Caco-2 (cell line): Measurements from ENCODE around the gene FARSB. TPM values are rescaled to one million over a fixed set of nuclear protein-coding genes. Genes with fewer than 3 reads are reported as not detected.

Source experiments
- BruUV-seq: library from RNA; stranded (reverse); fragments of 400-500 nt; replicated peaks from 2 replicates; lab custom pipeline; 2021; lab: Mats Ljungman, UMichigan
- CTCF ChIA-PET: fragments of 300-600 bp; sonication (Branson Sonifier 250); formaldehyde crosslinking; loops from one replicate; lab custom pipeline; 2022; ENCODE audit warnings: antibody characterized with exemption; lab: Charles Lee
- POLR2A ChIA-PET: fragments of 300-600 bp; sonication (Branson Sonifier 250); formaldehyde crosslinking; loops from one replicate; lab custom pipeline; 2022; ENCODE audit warnings: antibody characterized with exemption; lab: Charles Lee
- DNase-seq, 2 experiments: peaks; one replicate each; pipeline versions ENCODE4 v3.0.0 to v3.0.0-alpha.2; 2020 to 2022
- H3K27me3 ChIP-seq: replicated peaks from 2 replicates; pipeline ENCODE4 v1.6.0; 2011; ENCODE audit warnings: low read length; ENCODE audit not compliant: control insufficient read depth, insufficient read depth
- H3K36me3 ChIP-seq: 2 replicates; pipeline ENCODE4 v1.5.1; 2011; ENCODE audit warnings: low read length; ENCODE audit not compliant: control insufficient read depth, insufficient read depth
- H3K4me1 ChIP-seq: fragments of 250-450 bp; sonication (Bioruptor Pico); 2 replicates; pipeline ENCODE4 v1.5.1; 2020; ENCODE audit warnings: mild to moderate bottlenecking
- H3K4me3 ChIP-seq: 2 replicates; pipeline ENCODE4 v1.5.1; 2011; ENCODE audit warnings: low read depth, mild to moderate bottlenecking, control low read depth, low read length
- H3K9me3 ChIP-seq: fragments of 250-450 bp; sonication (Bioruptor Pico); 2 replicates; pipeline ENCODE4 v1.5.1; 2020; ENCODE audit warnings: mild to moderate bottlenecking, moderate library complexity
- H3K27ac Mint-ChIP-seq: one replicate; pipeline ENCODE4 v1.8.0; 2022; ENCODE audit warnings: mixed read lengths; ENCODE audit not compliant: unreplicated experiment
- H3K27me3 Mint-ChIP-seq: one replicate; pipeline ENCODE4 v1.8.0; 2022; ENCODE audit warnings: mixed read lengths; ENCODE audit not compliant: insufficient read depth, unreplicated experiment
- H3K36me3 Mint-ChIP-seq: one replicate; pipeline ENCODE4 v1.8.0; 2022; ENCODE audit warnings: mild to moderate bottlenecking, mixed read lengths; ENCODE audit not compliant: insufficient read depth, unreplicated experiment
- H3K4me1 Mint-ChIP-seq: one replicate; pipeline ENCODE4 v1.8.0; 2022; ENCODE audit warnings: low read depth, mixed read lengths; ENCODE audit not compliant: unreplicated experiment
- H3K4me3 Mint-ChIP-seq: one replicate; pipeline ENCODE4 v1.8.0; 2022; ENCODE audit warnings: mild to moderate bottlenecking, moderate library complexity, mixed read lengths; ENCODE audit not compliant: unreplicated experiment
- H3K9me3 Mint-ChIP-seq: one replicate; pipeline ENCODE4 v1.8.0; 2022; ENCODE audit warnings: mixed read lengths; ENCODE audit not compliant: unreplicated experiment
- CTCF ChIP-seq, 2 experiments: fragments of 200-600 bp in 1 of 2; IDR thresholded peaks; 1 replicate in 1 of 2; 2 replicates in 1 of 2; pipeline versions ENCODE4 v1.5.1 to v1.8.0; 2011 to 2022; ENCODE audit warnings: antibody characterized with exemption in 1 of 2, control low read depth in 1 of 2, inconsistent platforms in 1 of 2, low read depth in 1 of 2, low read length in 1 of 2, mild to moderate bottlenecking in 1 of 2, moderate library complexity in 1 of 2; ENCODE audit not compliant: insufficient read depth in 1 of 2, severe bottlenecking in 1 of 2, unreplicated experiment in 1 of 2
- intact Hi-C: fragments of 100-400 bp; cut with micrococcal nuclease; formaldehyde crosslinking; loops from one replicate; pipeline ENCODE4 v1.10.0; 2022; ENCODE audit not compliant: unreplicated experiment
- total RNA-seq: library from RNA; stranded (reverse); gene quantifications from 2 replicates; pipeline ENCODE4 v1.2.3, GENCODE V29; 2022

FARSB gene
- total RNA-seq, 1 experiment from 2014 or later, result 48.9 TPM

DNA sequence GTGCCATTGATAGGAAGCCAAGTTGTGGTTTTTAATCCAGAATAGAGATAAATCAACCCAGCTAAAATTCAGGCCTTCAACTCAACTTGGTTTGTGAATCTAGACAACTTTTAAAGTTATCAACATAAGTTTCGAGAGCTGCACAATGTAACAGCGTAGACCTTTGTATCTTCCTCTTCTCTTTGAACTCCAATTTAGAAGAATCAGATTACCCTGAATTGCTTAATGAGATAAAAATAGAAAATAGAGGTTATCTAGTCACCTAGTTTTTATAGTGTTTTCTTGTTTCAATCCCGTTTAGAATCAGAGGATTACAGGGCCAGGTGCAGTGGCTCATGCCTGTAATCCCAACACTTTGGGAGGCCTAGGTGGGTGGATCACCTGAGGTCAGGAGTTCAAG lies 27.9 kb upstream of the FARSB start:
- intact Hi-C loops, result no loop called here
- TF ChIP-seq CTCF (IDR thresholded peaks at IDR 0.05; ENCODE audit: insufficient read depth in 1 of 2, low read depth in 1 of 2, low read length in 1 of 2, severe bottlenecking in 1 of 2, unreplicated experiment in 1 of 2), result no peak
- H3K27ac Mint-ChIP-seq, result no peak overlapping the region
- POLR2A ChIA-PET, result interaction anchor here (0.7 kb wide), 1 partner anchor 288 kb away, joined by 5 read pairs; no protein-coding TSS in a partner anchor
- peaks cover 9% of the 10 kb centered on the region for H3K27me3 Mint-ChIP-seq
- H3K36me3 Mint-ChIP-seq, result no peaks in the 10 kb centered on the region
- H3K9me3 Mint-ChIP-seq, result no peaks in the 10 kb centered on the region
- CTCF ChIA-PET, result no interaction called here
- H3K36me3 ChIP-seq, result no peaks in the 10 kb centered on the region
- H3K4me3 ChIP-seq, result no peak overlapping the region
- no peaks in the 10 kb centered on the region for H3K4me1 ChIP-seq
- no peaks in the 10 kb centered on the region for H3K9me3 ChIP-seq
- no TSS peak for BruUV-seq
- H3K27me3 ChIP-seq, result no peaks in the 10 kb centered on the region
- no peak overlapping the region for H3K4me3 Mint-ChIP-seq
- DNase-seq, result no peak
- H3K4me1 Mint-ChIP-seq, result no peaks in the 10 kb centered on the region

DNA sequence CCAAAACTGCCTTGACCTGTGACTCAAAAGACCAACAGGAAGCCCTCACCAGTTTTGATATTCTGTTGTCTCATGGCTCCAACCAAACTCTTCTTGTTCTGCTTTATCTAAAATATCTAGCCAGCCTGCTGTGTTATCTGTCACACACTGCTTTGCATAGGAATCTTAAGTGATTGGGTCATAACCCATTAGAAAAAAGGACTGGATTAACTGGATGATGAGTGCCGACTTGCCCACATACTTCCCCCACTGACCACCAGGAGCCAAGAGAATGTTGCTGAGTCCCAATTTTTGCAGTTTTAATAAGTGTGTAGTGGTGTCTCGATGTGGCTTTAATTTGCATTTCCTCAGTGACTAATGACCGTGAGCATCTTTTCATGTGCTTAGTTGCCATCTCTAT lies 22.1 kb upstream of the FARSB start:
- Mint-ChIP-seq H3K36me3 (no peaks in the 10 kb centered on the region), H3K4me3 (no peak overlapping the region), H3K4me1 (no peaks in the 10 kb centered on the region), H3K9me3 (no peaks in the 10 kb centered on the region), H3K27ac (no peak overlapping the region), H3K27me3 (peaks cover 7% of the 10 kb centered on the region)
- POLR2A ChIA-PET, result no interaction called here
- CTCF ChIA-PET, result no interaction called here
- no TSS peak for BruUV-seq
- DNase-seq, result no peak
- H3K4me1 ChIP-seq, result 0 out of 2 replicates have a peak, but pooled peaks cover 3% of the 10 kb centered on the region
- H3K36me3 ChIP-seq, result no peaks in the 10 kb centered on the region
- intact Hi-C loops, result no loop called here
- H3K4me3 ChIP-seq, result no peak overlapping the region
- TF ChIP-seq CTCF (IDR thresholded peaks at IDR 0.05; ENCODE audit: insufficient read depth in 1 of 2, low read depth in 1 of 2, low read length in 1 of 2, severe bottlenecking in 1 of 2, unreplicated experiment in 1 of 2), result peak in 1 of 2 experiments; percentile 18
- no peaks in the 10 kb centered on the region for H3K9me3 ChIP-seq
- no peaks in the 10 kb centered on the region for H3K27me3 ChIP-seq

DNA sequence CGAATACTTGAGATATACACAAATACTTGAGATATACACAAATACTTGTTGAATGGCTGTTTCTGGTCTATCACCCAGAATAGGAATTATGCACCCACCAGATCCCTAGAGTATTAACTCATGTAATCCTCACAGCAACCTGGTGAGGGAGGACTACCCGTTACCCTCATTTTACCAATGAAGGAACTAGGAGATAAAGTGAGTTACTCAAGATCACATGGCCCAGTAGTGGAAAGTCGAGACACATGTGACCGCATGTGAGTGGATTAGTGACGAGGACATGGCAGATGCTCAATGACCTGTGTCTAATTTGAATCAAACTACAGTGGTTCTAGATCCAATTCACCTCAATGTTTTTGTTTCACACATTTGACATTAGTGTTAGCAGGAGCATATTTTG lies 18.0 kb upstream of the FARSB start:
- no peak overlapping the region for H3K27ac Mint-ChIP-seq
- intact Hi-C loops, result no loop called here
- no TSS peak for BruUV-seq
- Histone ChIP-seq H3K4me3 (no peak overlapping the region), H3K4me1 (peaks cover 10% of the 10 kb centered on the region), H3K36me3 (no peaks in the 10 kb centered on the region), H3K27me3 (no peaks in the 10 kb centered on the region), H3K9me3 (no peaks in the 10 kb centered on the region)
- H3K27me3 Mint-ChIP-seq, result no peaks in the 10 kb centered on the region
- H3K36me3 Mint-ChIP-seq, result no peaks in the 10 kb centered on the region
- H3K4me3 Mint-ChIP-seq, result no peak overlapping the region
- no peak for DNase-seq
- CTCF ChIA-PET, result no interaction called here
- no peaks in the 10 kb centered on the region for H3K9me3 Mint-ChIP-seq
- TF ChIP-seq CTCF (IDR thresholded peaks at IDR 0.05; ENCODE audit: insufficient read depth in 1 of 2, low read depth in 1 of 2, low read length in 1 of 2, severe bottlenecking in 1 of 2, unreplicated experiment in 1 of 2), result no peak
- H3K4me1 Mint-ChIP-seq, result peaks cover 12% of the 10 kb centered on the region
- POLR2A ChIA-PET, result no interaction called here
